ENCODE results near the gene IFI44.
A peak's percentile ranks its signal among the peaks of the same experiment; 100 is the strongest.

IFI44 gene

DNA sequence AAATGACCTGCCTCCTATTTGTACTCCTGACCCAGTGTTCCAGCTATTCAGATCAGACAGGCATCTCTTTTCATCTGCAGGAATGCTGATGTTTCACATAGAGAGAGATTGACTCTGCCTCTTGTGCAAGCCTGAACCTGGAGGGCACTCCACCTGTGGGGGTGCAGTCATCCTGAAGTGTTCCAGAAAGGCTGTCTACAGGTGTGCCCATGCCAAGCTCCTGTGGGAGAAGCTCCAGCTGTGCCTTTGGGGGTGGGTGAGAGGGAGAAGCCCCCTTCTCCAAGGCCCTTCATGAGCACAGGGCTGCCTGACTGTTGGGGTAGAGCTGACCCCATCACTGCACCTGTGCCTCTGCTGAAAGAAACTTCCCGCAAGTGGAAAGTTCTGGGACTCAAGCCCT, 22.8 kb downstream of the IFI44 start:
- no peak for TF ChIP-seq CTCF (IDR thresholded peaks at IDR 0.05; ENCODE audit: low read length)
- TF ChIP-seq EZH2 (IDR thresholded peaks at IDR 0.05; ENCODE audit: borderline replicate concordance, low read length) = no peak
- Histone ChIP-seq H3K27ac (ENCODE audit: low read depth, low read length, poor library complexity, severe bottlenecking) (no peak overlapping the region), H3F3A (ENCODE audit: insufficient read depth, low read length) (no peaks in the 10 kb centered on the region), H3K9ac (ENCODE audit: low read length) (no peak overlapping the region), H3K9me3 (ENCODE audit: low read length) (no peaks in the 10 kb centered on the region), H3K27me3 (ENCODE audit: insufficient read depth, low read length) (no peaks in the 10 kb centered on the region), H3K79me2 (ENCODE audit: insufficient read depth, low read length) (no peaks in the 10 kb centered on the region), H2AFZ (ENCODE audit: low read length) (no peak overlapping the region), H3K9me2 (ENCODE audit: low read depth, low read length) (no peaks in the 10 kb centered on the region), H3K36me3 (ENCODE audit: insufficient read depth, low read length) (no peaks in the 10 kb centered on the region), H3K4me1 (ENCODE audit: insufficient read depth, low read length, severe bottlenecking) (no peaks in the 10 kb centered on the region), H3K4me3 (ENCODE audit: low read depth, low read length, poor library complexity, severe bottlenecking) (no peak overlapping the region), H3K4me2 (ENCODE audit: low read length) (no peak overlapping the region), H4K20me1 (ENCODE audit: insufficient read depth, low read length) (no peaks in the 10 kb centered on the region)

DNA sequence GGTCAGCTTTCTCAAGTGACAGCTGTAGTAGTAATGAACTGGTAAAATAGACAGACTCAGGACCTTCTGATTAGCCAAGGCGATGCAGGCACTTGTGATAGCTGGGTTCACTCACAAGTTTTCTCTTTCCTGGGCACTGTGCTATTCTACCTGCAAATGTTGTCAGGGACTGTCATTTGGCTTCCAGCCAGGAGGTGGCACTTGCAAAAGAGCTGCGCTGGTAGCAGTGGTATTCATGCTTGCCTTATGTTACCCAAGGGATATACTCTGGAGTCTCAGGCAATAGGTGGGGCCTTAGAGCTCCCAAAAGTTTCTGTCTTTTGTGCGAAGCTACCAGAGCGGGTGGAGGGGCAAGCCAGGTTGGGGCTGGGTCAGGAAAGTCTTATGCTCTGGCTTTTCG, 23.5 kb downstream of the IFI44 start:
- Histone ChIP-seq H3K27me3 (ENCODE audit: insufficient read depth, low read length) (no peaks in the 10 kb centered on the region), H3K27ac (ENCODE audit: low read depth, low read length, poor library complexity, severe bottlenecking) (no peak overlapping the region), H2AFZ (ENCODE audit: low read length) (no peak overlapping the region), H3K9me3 (ENCODE audit: low read length) (no peaks in the 10 kb centered on the region), H3K4me2 (ENCODE audit: low read length) (no peak overlapping the region), H3K4me1 (ENCODE audit: insufficient read depth, low read length, severe bottlenecking) (no peaks in the 10 kb centered on the region), H3K79me2 (ENCODE audit: insufficient read depth, low read length) (no peaks in the 10 kb centered on the region), H3K36me3 (ENCODE audit: insufficient read depth, low read length) (no peaks in the 10 kb centered on the region), H4K20me1 (ENCODE audit: insufficient read depth, low read length) (no peaks in the 10 kb centered on the region), H3K9ac (ENCODE audit: low read length) (no peak overlapping the region), H3F3A (ENCODE audit: insufficient read depth, low read length) (no peaks in the 10 kb centered on the region), H3K4me3 (ENCODE audit: low read depth, low read length, poor library complexity, severe bottlenecking) (no peak overlapping the region), H3K9me2 (ENCODE audit: low read depth, low read length) (no peaks in the 10 kb centered on the region)
- TF ChIP-seq EZH2 (IDR thresholded peaks at IDR 0.05; ENCODE audit: borderline replicate concordance, low read length) (no peak), CTCF (IDR thresholded peaks at IDR 0.05; ENCODE audit: low read length) (peak; percentile 25; the same call in 1 of the 2 replicates)

DNA sequence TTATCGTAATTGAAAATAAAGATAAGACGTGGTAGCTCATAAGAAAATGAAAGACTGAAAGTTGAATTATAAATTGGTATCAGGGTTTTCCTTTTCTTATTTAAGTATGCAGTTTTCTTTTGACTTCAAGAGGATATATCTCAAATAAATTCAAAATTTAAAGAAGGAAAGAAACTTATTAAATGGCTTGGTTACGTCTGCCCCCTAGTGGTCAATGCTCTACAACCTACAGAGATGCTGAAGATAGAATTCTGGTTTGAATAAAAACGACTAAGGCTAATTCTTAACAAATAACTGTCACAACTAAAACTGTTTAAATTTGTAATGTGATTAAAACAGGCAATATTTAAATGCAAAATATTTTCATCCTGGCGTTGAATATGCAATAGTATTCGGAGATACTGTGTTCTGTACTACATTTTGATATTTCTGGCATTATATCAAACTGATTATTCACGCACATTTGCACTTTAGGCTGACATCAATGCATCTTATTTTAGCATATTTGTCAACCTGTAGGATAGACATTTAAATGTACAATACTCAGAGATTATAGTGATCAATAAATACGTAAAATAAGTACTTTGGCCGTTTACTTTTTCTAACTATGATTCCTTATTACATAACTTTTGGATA, 26.8 kb downstream of the IFI44 start:
- Histone ChIP-seq H4K20me1 (ENCODE audit: insufficient read depth, low read length) (no peaks in the 10 kb centered on the region), H3K27ac (ENCODE audit: low read depth, low read length, poor library complexity, severe bottlenecking) (no peak overlapping the region)

More for the DNA sequence above, 26.8 kb downstream of the IFI44 start:
- H2AFZ ChIP-seq (ENCODE audit: low read length) = no peak overlapping the region
- no peaks in the 10 kb centered on the region for H3K27me3 ChIP-seq (ENCODE audit: insufficient read depth, low read length)
- TF ChIP-seq EZH2 (IDR thresholded peaks at IDR 0.05; ENCODE audit: borderline replicate concordance, low read length) (no peak), CTCF (IDR thresholded peaks at IDR 0.05; ENCODE audit: low read length) (peak; percentile 83)
- no peak overlapping the region for H3K4me3 ChIP-seq (ENCODE audit: low read depth, low read length, poor library complexity, severe bottlenecking)
- H3K4me2 ChIP-seq (ENCODE audit: low read length) = no peak overlapping the region
- no peaks in the 10 kb centered on the region for H3K9me2 ChIP-seq (ENCODE audit: low read depth, low read length)
- H3F3A ChIP-seq (ENCODE audit: insufficient read depth, low read length) = no peaks in the 10 kb centered on the region
- no peaks in the 10 kb centered on the region for H3K9me3 ChIP-seq (ENCODE audit: low read length)
- H3K4me1 ChIP-seq (ENCODE audit: insufficient read depth, low read length, severe bottlenecking) = no peaks in the 10 kb centered on the region
- H3K79me2 ChIP-seq (ENCODE audit: insufficient read depth, low read length) = no peaks in the 10 kb centered on the region
- no peaks in the 10 kb centered on the region for H3K36me3 ChIP-seq (ENCODE audit: insufficient read depth, low read length)
- no peak overlapping the region for H3K9ac ChIP-seq (ENCODE audit: low read length)
